OCI-LY1 (cell line): ENCODE data around the gene FAM107B.

Source experiments
- EZH2 ChIP-seq: fragments of 200-600 bp; sonication (generic), shearing (Covaris generic); IDR thresholded peaks from 2 replicates; pipeline ENCODE4 v1.8.0; 2017; ENCODE audit warnings: borderline replicate concordance, mixed run types, mild to moderate bottlenecking, antibody characterized with exemption, low read length, moderate library complexity, mixed read lengths
- TF ChIP-seq, protein P1 (sequence below): fragments of 200-600 bp; sonication (generic), shearing (Covaris generic); IDR thresholded peaks from 2 replicates; pipeline ENCODE4 v1.5.1; 2017; ENCODE audit warnings: mild to moderate bottlenecking, antibody characterized with exemption, low read length, moderate library complexity, mixed read lengths

DNA sequence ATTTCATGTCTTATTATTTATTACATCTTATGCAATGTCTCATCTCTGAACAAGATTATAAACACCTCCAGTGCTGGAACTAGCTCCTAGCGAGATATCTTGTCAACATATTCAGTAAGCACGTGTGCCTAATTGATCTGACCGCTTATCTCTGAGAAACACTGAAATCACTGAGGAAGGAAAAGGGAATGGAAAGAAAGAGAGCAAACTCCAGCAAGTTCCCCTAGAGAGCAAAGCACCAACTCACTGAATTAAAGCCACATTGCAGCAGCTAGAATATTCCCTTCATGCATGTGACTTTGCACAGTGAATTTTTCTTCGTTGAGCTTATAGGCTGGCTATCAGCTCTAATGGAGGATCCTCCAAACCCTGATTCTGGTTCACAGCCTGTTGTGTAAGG, 266.9 kb downstream of the FAM107B start:
- TF ChIP-seq EZH2: no peak
- TF ChIP-seq, protein P1, sequence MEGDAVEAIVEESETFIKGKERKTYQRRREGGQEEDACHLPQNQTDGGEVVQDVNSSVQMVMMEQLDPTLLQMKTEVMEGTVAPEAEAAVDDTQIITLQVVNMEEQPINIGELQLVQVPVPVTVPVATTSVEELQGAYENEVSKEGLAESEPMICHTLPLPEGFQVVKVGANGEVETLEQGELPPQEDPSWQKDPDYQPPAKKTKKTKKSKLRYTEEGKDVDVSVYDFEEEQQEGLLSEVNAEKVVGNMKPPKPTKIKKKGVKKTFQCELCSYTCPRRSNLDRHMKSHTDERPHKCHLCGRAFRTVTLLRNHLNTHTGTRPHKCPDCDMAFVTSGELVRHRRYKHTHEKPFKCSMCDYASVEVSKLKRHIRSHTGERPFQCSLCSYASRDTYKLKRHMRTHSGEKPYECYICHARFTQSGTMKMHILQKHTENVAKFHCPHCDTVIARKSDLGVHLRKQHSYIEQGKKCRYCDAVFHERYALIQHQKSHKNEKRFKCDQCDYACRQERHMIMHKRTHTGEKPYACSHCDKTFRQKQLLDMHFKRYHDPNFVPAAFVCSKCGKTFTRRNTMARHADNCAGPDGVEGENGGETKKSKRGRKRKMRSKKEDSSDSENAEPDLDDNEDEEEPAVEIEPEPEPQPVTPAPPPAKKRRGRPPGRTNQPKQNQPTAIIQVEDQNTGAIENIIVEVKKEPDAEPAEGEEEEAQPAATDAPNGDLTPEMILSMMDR: no peak
